Peyer's patch (tissue), 4 donors: ENCODE data around the gene FBXW7.

Experiments used
- POLR2A ChIP-seq, 2 donors: fragments of 450-650 bp; IDR thresholded peaks; one replicate each; pipeline ENCODE4 v1.5.1; 2017; ENCODE audit warnings: antibody characterized with exemption in 2 of 2, mild to moderate bottlenecking in 2 of 2, moderate library complexity in 2 of 2
- TF ChIP-seq, protein P1 (sequence below), 6 experiments: fragments of 450-650 bp in 4 of 6; fragments of 200-600 bp in 2 of 6; sonication (generic) in 1 of 6; IDR thresholded peaks; one replicate each; pipeline ENCODE4 v1.5.1; 2017 to 2019; ENCODE audit warnings: antibody characterized with exemption in 6 of 6, mild to moderate bottlenecking in 3 of 6, moderate library complexity in 1 of 6

DNA sequence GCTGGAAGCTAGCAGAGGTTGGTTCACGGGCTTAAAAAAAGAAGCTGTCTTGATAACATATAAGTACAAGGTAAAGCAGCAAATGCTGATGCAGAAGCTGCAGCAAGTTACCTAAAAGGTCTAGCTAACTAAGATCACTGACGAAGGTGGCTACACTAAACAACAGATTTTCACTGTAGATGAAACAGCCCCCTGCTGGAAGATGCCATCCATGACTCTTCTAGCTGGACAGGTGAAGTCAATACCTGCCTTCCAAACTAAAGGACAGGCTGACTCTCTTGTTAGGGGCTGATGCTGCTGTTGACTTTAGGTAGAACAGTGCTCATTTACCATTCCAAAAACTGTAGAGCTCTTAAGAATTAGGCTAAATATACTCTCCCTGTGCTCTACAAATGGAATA is 99.5 kb downstream of the FBXW7 start:
- no peak for TF ChIP-seq POLR2A (IDR thresholded peaks at IDR 0.05)
- TF ChIP-seq, protein P1, sequence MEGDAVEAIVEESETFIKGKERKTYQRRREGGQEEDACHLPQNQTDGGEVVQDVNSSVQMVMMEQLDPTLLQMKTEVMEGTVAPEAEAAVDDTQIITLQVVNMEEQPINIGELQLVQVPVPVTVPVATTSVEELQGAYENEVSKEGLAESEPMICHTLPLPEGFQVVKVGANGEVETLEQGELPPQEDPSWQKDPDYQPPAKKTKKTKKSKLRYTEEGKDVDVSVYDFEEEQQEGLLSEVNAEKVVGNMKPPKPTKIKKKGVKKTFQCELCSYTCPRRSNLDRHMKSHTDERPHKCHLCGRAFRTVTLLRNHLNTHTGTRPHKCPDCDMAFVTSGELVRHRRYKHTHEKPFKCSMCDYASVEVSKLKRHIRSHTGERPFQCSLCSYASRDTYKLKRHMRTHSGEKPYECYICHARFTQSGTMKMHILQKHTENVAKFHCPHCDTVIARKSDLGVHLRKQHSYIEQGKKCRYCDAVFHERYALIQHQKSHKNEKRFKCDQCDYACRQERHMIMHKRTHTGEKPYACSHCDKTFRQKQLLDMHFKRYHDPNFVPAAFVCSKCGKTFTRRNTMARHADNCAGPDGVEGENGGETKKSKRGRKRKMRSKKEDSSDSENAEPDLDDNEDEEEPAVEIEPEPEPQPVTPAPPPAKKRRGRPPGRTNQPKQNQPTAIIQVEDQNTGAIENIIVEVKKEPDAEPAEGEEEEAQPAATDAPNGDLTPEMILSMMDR (IDR thresholded peaks at IDR 0.05) = peak in 2 of 6 experiments; percentile 26 to 32
